Stimulated activated CD8-positive, alpha-beta memory T cell treated with anti-CD3 and anti-CD28 coated beads, Interleukin-15, amount 100 ng/mL, for 1 hour (primary cell): Measurements from ENCODE around the gene MAML2.

ENCODE experiments used
- DNase-seq: peaks from one replicate; pipeline ENCODE4 v3.0.0-alpha.2; 2020; ENCODE audit warnings: low read depth

MAML2 gene

GRCh38 chr11:95964281-95964680 lies 378.7 kb downstream of the MAML2 start:
- no peak for DNase-seq

- no peak for DNase-seq
These were observed 381.2 kb downstream of the MAML2 start for GRCh38 chr11:95961758-95962157.

DNA sequence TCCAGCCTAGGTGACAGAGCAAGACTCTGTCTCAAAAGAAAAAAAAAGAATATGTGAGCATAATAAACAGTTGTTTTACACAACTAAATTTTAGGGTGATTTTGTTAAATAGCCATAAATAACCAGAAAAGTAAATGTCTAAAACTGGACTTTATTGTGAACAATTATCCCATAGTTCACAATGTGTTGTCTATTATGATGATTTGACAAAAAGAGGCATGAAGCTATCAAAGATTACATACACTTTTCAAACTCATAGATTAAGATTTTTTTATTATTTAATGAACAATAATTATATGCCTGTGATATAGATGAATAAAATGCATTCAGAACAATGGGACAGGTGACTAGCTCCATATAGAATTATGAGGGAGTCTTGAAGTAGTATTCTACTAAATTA lies 392.1 kb downstream of the MAML2 start:
- DNase-seq = no peak

DNA sequence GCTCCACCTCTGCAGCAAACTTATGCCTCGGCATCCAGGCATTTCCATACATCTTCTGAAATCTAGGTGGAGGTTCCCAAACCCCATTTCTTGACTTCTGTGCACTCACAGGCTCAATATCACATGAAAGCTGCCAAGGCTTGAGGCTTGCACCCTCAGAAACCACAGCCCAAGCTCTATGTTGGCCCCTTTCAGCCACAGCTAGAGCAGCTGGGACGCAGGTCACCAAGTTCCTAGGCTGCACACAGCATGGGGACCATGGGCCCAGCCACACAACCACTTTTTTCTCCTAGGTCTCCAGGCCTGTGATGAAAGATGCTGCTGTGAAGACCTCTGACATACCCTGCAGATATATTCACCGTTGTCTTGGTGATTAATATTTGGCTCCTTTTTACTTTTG lies 394.4 kb downstream of the MAML2 start:
- DNase-seq = no peak

- no peak for DNase-seq
These were observed 398.4 kb downstream of the MAML2 start for GRCh38 chr11:95944623-95945022.

- no peak for DNase-seq
These were observed 399.4 kb downstream of the MAML2 start for GRCh38 chr11:95943546-95943945.

DNA sequence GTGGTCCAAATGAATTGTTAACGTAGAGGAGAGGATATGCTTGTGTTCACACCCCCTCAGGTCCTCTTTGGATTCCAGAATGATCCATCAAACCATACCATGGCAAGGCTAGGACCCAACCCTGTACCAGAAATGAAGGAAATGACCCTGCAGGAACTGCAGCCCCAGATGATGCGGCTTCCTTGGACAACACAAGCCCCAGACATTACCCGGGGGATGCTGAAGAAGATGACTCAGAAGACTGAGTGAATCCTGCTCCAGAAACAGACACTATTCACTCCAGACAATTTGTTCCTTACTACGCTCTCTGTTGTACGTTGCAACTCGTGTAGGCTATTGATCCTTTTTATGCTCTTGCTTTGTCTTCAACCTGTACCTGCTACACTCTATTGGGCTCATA lies 403.9 kb downstream of the MAML2 start:
- no peak for DNase-seq

DNA sequence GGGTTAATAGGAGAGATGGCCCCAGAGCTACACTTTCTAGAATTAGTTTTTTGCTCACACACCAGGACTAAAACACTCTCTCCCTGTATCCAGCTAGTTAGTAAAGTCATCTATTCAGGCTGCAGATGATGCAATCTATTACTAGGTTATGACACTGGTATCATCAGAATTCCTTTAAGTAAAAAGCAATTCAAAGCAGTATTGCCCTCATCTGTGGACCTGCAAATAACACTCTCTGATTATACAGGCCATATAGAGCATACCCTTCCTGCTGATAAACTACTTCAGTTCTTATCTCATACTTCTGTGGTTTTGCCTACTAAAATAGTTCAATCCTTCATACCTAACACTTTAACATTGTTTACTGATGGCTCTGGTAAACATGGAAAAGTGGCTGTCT lies 405.6 kb downstream of the MAML2 start:
- no peak for DNase-seq

DNA sequence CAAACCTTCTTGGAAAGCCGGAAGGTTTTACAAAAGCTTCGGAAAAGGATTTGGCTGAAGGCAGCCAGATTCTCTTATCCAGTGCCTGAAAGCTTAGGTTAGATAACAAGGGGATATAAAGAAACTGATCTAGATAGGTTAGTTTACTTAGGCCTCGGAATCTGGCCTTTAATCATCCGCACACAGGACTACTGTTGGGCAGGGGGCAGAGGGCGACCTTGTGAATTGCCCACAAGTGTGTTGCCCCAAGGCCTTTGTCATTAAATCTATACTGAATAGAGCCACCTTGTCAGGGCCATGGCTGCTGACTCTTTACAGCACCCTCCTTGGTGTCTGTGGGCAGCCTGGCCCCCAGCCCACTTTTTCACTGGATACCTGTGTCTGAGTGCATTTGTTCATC lies 409.4 kb downstream of the MAML2 start:
- DNase-seq = no peak

GRCh38 chr11:95931916-95932315 lies 411.1 kb downstream of the MAML2 start:
- DNase-seq = no peak

- no peak for DNase-seq
These were observed 412.0 kb downstream of the MAML2 start for GRCh38 chr11:95930948-95931347.

DNA sequence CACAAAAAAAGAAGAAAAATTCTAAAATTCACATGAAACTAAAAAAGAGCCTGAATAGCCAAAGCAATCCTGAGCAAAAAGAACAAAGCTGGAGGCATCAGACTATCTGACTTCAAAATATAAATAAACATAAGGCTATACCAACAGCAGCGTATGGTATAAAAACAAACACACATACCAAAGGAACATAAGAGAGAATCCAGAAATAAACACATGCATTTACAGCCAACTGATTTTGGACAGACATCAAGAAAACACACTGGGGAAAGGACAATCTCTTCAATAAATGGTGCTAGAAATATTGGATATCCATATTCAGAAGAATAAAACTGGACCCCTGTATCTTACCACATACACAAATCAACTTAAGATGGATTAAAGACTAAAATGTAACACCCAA lies 416.3 kb downstream of the MAML2 start:
- DNase-seq = no peak
